Nephron (organoid): ENCODE measurements around the gene ZNF433.
"Not testable (repeated sequence)": the region's sequence is repeated elsewhere in the genome, so short reads cannot be mapped to it uniquely, and the experiment has no call there.

Source experiments
- H3K27ac Mint-ChIP-seq, 3 experiments: 2 replicates each; pipeline ENCODE4 v1.8.0; 2020; ENCODE audit warnings: mixed read lengths in 3 of 3, mild to moderate bottlenecking in 2 of 3, moderate library complexity in 1 of 3
- H3K27me3 Mint-ChIP-seq: 2 replicates; pipeline ENCODE4 v1.8.0; 2021; ENCODE audit warnings: low read depth, mild to moderate bottlenecking, moderate library complexity, mixed read lengths
- H3K36me3 Mint-ChIP-seq: 2 replicates; pipeline ENCODE4 v1.8.0; 2020; ENCODE audit warnings: low read depth, mixed read lengths
- H3K4me1 Mint-ChIP-seq: 2 replicates; pipeline ENCODE4 v1.8.0; 2020; ENCODE audit warnings: mixed read lengths
- H3K4me3 Mint-ChIP-seq, 3 experiments: 2 replicates each; pipeline ENCODE4 v1.8.0; 2020; ENCODE audit warnings: mild to moderate bottlenecking in 3 of 3, mixed read lengths in 3 of 3, moderate library complexity in 2 of 3
- H3K9me3 Mint-ChIP-seq: 2 replicates; pipeline ENCODE4 v1.8.0; 2020; ENCODE audit warnings: mixed read lengths
- TF ChIP-seq, protein P1 (sequence below), 3 experiments: fragments of 200-600 bp; sonication (generic); IDR thresholded peaks; one replicate each; pipeline ENCODE4 v1.5.0; 2021; ENCODE audit warnings: antibody characterized with exemption in 3 of 3; ENCODE audit not compliant: unreplicated experiment in 3 of 3

Gene ZNF433

DNA sequence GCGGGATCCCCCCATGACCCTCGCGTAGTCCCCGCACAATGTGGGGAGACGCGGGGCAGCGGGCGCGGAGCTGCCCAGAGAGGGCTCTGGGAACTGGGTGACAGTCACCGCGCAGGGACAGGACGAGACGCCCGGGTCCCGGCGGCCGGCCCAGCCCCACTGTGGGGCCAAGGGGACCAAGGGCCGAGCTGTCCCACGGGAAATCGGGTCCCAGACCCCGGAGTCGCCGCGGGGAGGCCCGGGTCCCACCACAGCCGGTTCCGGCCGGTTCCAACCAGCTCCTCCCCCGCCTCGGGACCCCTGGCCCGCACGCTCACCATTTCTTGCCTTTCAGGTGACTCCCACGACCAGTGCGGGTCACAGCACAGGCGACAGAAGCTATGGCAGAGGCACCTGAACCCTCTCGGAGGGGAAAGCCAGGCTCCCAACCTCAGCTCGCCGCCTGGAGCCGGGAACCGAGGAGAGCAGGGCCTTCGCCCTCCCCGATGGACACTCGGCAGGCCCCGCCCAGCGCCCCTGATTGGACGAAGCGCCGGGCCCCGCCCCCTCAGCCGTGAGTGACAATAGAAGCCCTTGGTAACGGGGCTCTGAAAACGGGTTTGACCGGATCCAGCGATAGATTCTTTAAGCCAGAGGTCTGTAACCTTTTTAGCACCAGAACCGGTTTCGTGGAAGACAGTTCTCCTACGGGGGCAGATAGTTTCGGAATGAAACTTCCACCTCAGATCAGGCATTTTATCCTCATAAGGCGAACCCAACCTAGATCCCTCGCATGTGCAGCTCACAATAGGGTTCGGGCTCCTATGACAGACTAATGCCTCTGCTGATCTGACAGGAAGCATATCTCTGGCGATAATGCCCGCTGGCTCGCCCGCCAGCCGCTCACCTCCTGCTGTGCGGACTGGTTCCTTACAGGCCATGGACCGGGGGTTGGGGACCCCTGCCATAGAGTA, at the start of gene ZNF433:
ZNF433 (minus strand) TSS at position 460 of the 953 bp plus-strand sequence; CDS start at position 320, 140 bp downstream.
- peaks cover 22% of the 10 kb centered on the region for H3K9me3 Mint-ChIP-seq
- peaks cover 18% of the 10 kb centered on the region for H3K4me1 Mint-ChIP-seq
- peak within 1 kb of the TSS; percentile 74 to 93 (median 83) for H3K27ac Mint-ChIP-seq
- peaks cover 68% of the 10 kb centered on the region for H3K36me3 Mint-ChIP-seq
- TF ChIP-seq, protein P1, sequence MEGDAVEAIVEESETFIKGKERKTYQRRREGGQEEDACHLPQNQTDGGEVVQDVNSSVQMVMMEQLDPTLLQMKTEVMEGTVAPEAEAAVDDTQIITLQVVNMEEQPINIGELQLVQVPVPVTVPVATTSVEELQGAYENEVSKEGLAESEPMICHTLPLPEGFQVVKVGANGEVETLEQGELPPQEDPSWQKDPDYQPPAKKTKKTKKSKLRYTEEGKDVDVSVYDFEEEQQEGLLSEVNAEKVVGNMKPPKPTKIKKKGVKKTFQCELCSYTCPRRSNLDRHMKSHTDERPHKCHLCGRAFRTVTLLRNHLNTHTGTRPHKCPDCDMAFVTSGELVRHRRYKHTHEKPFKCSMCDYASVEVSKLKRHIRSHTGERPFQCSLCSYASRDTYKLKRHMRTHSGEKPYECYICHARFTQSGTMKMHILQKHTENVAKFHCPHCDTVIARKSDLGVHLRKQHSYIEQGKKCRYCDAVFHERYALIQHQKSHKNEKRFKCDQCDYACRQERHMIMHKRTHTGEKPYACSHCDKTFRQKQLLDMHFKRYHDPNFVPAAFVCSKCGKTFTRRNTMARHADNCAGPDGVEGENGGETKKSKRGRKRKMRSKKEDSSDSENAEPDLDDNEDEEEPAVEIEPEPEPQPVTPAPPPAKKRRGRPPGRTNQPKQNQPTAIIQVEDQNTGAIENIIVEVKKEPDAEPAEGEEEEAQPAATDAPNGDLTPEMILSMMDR (IDR thresholded peaks at IDR 0.05; ENCODE audit: unreplicated experiment in 3 of 3) = peak in 1 of 3 experiments; percentile 8
- peak within 1 kb of the TSS; percentile 89 to 96 (median 95) for H3K4me3 Mint-ChIP-seq
- H3K27me3 Mint-ChIP-seq = peaks cover 4% of the 10 kb centered on the region

DNA sequence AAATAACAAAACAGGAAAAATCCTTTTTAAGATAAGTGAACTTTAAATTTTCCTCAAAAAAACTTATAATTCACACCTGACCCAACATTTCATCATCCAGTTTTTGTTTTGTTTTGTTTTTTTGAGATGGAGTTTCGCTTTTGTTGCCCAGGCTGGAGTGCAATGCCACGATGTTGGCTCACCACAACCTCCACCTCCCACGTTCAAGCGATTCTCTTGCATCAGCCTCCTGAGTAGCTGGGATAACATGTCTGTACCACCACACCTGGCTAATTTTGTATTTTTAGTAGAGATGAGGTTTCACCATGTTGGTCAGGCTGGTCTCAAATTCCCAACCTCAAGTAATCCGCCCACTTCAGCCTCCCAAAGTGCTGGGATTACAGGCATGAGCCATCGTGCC, 47.9 kb upstream of the ZNF433 start:
- Mint-ChIP-seq H3K9me3 (peaks cover 47% of the 10 kb centered on the region), H3K36me3 (peaks cover 84% of the 10 kb centered on the region)
- not testable (repeated sequence) for H3K27ac Mint-ChIP-seq, H3K27me3 Mint-ChIP-seq, H3K4me1 Mint-ChIP-seq, H3K4me3 Mint-ChIP-seq

DNA sequence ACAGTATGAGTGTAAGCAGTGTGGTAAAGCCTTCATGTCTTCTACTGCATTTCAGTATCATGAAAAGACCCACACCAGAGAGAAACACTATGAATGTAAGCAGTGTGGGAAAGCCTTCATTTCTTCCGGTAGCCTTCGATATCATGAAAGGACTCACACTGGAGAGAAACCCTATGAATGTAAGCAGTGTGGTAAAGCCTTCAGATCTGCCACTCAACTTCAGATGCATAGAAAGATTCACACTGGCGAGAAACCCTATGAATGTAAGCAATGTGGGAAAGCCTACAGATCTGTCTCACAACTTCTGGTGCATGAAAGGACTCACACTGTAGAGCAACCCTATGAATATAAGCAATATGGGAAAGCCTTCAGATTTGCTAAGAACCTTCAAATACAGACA, 41.9 kb upstream of the ZNF433 start:
- Mint-ChIP-seq H3K9me3 (peaks cover 73% of the 10 kb centered on the region), H3K36me3 (peaks cover 93% of the 10 kb centered on the region), H3K27me3 (peaks cover 4% of the 10 kb centered on the region), H3K4me3 (no peak overlapping the region), H3K27ac (no peak overlapping the region), H3K4me1 (no peaks in the 10 kb centered on the region)
- TF ChIP-seq, protein P1 (IDR thresholded peaks at IDR 0.05; ENCODE audit: unreplicated experiment in 3 of 3) = no peak

DNA sequence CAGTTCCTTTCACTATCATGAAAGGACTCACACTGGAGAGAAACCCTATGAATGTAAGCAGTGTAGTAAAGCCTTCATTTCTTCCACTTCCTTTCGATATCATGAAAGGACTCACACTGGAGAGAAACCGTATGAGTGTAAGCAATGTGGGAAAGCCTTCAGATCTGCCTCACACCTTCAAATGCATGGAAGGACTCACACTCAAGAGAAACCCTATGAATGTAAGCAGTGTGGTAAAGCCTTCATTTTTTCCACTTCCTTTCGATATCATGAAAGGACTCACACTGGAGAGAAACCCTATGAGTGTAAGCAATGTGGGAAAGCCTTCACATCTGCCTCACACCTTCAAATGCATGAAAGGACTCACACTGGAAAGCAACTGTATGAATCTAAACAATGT, 40.9 kb upstream of the ZNF433 start:
- not testable (repeated sequence) for H3K4me1 Mint-ChIP-seq
- peaks cover 71% of the 10 kb centered on the region for H3K9me3 Mint-ChIP-seq

DNA sequence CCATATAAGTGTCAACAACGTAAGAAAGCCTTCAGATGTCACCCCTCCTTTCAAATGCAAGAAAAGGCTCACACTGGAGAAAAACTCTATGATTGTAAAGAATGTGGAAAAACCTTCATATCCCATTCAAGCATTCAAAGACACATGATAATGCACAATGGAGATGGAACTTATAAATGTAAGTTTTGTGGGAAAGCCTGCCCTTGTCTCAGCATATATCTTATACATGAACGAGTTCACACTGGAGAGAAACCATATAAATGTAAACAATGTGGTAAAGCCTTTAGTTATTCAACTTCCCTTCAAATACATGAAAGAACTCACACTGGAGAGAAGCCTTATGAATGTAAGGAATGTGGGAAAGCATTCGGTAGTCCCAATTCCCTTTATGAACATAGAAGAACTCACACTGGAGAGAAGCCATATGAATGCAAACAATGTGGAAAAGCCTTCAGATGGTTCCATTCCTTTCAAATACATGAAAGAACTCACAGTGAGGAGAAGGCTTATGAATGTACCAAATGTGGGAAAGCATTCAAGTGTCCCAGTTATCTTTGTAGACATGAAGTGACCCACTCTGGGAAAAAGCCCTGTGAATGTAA, 40.2 kb upstream of the ZNF433 start:
- Mint-ChIP-seq H3K4me1 (no peaks in the 10 kb centered on the region), H3K4me3 (no peak overlapping the region), H3K36me3 (peaks cover 98% of the 10 kb centered on the region), H3K27me3 (peaks cover 4% of the 10 kb centered on the region), H3K27ac (no peak overlapping the region), H3K9me3 (peaks cover 72% of the 10 kb centered on the region)
- TF ChIP-seq, protein P1 (IDR thresholded peaks at IDR 0.05; ENCODE audit: unreplicated experiment in 3 of 3) = no peak

More for the DNA sequence above, 40.9 kb upstream of the ZNF433 start:
- H3K4me3 Mint-ChIP-seq, H3K27ac Mint-ChIP-seq, H3K27me3 Mint-ChIP-seq: not testable (repeated sequence)
- peaks cover 98% of the 10 kb centered on the region for H3K36me3 Mint-ChIP-seq

DNA sequence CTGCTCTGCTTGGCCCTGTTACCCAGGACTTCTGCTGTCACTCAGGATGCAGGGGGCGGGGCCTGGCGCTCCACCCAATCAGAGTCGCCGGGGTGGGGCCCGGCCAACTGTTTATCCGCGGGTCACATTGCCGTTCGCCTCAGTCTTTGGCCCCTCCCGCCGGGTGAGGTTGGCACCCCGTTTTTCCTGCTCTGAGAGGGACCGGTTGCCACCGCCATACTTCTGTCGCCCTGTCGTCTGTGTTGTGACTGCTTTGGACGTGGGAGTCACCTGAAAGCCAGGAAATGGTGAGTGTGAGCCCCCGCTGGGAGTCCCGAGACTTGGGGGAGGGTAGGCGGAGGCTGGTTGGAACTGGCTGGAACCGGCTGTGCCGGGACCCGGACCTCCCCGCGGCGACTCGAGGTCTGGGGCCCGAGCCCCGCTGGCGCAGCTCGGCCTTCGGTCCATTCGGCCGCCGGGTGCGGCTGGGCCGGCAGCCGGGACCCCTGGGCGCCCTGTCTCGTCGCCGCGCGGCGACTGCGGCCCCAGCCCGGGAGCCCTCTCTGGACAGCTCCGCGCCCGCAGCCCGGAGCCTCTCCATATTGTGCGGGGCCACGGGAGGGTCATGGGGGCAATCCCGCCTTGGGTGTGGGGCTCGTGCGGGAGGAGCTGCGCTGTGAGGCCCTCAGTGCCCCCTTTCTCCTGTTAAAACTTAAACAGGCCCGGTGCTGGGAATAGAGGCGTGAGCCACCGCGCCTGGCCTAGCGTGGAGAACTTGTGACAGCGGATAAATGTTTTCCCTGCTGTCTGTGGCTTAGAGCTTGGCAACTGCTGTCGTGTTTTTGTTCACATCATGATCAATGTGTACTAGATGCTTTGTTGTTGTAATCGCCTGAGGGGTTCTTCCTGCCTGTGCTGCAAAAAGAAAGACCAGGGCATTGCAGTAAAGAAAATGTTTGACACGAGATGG, 29.4 kb upstream of the ZNF433 start, which contains the start of gene ZNF844:
ZNF844 (plus strand) TSS at position 142 of the 949 bp plus-strand sequence; CDS start at position 285, 143 bp downstream.
- Mint-ChIP-seq H3K27ac (peak within 1 kb of the TSS; percentile 89 to 97 (median 95)), H3K9me3 (peaks cover 25% of the 10 kb centered on the region), H3K36me3 (peaks cover 44% of the 10 kb centered on the region), H3K4me1 (peaks cover 5% of the 10 kb centered on the region), H3K4me3 (peak within 1 kb of the TSS; percentile 95 to 97 (median 96)), H3K27me3 (no peaks in the 10 kb centered on the region)
- TF ChIP-seq, protein P1 (IDR thresholded peaks at IDR 0.05; ENCODE audit: unreplicated experiment in 3 of 3) = no peak
